ENCODE data around the gene TMOD1.

DNA sequence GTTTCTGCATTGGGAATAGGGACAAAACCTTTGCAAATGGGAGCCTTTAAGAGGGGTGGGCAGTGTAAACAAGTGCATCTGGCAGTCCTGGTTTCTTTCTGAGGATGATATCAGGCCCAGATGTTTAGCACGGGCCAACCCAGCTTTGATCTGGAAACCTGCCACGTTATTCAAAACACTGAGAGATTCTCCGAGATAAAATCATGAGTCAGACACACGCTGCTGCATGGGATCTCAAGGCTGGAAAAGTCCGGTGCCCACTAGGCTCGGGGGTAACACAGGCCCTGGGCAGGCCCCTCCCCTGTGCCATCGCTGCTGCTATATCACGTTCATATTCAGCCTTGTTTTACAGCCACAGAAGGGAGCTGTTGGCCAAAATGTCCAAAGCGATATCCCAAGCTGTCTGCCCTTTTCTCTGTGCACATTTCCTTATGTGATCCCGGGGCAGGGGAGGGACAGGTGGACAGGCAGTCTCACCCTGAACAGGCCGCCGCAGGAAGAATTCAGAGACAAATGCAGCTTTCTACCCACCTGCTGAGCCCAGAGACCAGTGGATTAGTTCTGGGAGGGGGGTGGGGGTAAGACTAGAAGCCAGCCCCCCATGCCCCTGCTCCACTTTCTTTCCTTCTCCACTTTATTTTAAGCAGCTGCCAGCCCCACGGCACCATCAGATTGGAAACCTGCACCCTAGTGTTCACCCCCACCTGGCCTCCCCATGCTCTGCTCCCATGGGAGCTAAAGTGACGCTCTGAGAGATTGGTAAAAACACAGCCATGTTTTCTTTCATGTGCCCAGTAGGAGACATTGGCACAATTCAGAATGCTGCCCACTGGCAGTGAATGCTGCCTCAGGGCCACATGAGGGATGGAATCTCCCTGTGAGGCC, 63.1 kb downstream of the TMOD1 start:
- TF ChIP-seq, protein P1, sequence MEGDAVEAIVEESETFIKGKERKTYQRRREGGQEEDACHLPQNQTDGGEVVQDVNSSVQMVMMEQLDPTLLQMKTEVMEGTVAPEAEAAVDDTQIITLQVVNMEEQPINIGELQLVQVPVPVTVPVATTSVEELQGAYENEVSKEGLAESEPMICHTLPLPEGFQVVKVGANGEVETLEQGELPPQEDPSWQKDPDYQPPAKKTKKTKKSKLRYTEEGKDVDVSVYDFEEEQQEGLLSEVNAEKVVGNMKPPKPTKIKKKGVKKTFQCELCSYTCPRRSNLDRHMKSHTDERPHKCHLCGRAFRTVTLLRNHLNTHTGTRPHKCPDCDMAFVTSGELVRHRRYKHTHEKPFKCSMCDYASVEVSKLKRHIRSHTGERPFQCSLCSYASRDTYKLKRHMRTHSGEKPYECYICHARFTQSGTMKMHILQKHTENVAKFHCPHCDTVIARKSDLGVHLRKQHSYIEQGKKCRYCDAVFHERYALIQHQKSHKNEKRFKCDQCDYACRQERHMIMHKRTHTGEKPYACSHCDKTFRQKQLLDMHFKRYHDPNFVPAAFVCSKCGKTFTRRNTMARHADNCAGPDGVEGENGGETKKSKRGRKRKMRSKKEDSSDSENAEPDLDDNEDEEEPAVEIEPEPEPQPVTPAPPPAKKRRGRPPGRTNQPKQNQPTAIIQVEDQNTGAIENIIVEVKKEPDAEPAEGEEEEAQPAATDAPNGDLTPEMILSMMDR (IDR thresholded peaks at IDR 0.05 in 4 of 5, conservative IDR thresholded peaks at IDR 0.05 in 1 of 5), result no peak
- TF ChIP-seq POLR2A (IDR thresholded peaks at IDR 0.05), result no peak

Measured in gastrocnemius medialis (tissue), 4 donors.